Panc1 (cell line): ENCODE data around the gene C2orf80.

Experiments used
- POLR2AphosphoS5 ChIP-seq: IDR thresholded peaks from 2 replicates; pipeline ENCODE4 v1.6.1; 2012; ENCODE audit warnings: mild to moderate bottlenecking, low read depth, low read length, moderate library complexity
- SIN3A ChIP-seq: IDR thresholded peaks from 2 replicates; pipeline ENCODE4 v1.6.1; 2012; ENCODE audit warnings: low read depth, mild to moderate bottlenecking, low read length, moderate library complexity, borderline replicate concordance; ENCODE audit not compliant: insufficient read depth
- TF ChIP-seq, protein P1 (sequence below): fragments of 450-650 bp; IDR thresholded peaks from 2 replicates; pipeline ENCODE4 v1.5.1; 2017; ENCODE audit warnings: mild to moderate bottlenecking

DNA sequence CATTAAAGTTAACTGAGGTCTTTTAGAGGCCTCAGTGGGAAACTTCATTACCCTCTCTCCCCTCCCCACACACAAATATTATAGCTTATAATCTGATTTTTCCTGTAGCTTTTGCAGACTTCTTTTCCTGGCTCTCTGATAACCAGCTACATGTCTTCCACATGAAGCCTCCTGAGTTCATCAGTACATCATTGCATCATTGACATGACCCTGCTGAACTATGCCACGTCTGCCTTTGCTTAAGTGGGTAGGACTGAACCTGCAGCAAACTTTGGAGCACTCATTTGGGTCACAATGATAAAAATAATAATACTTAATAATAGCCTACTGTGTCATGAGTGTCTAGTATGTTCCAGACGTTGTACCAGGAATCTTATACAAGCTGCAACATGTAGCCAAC lies 33.4 kb downstream of the C2orf80 start:
- TF ChIP-seq, protein P1, sequence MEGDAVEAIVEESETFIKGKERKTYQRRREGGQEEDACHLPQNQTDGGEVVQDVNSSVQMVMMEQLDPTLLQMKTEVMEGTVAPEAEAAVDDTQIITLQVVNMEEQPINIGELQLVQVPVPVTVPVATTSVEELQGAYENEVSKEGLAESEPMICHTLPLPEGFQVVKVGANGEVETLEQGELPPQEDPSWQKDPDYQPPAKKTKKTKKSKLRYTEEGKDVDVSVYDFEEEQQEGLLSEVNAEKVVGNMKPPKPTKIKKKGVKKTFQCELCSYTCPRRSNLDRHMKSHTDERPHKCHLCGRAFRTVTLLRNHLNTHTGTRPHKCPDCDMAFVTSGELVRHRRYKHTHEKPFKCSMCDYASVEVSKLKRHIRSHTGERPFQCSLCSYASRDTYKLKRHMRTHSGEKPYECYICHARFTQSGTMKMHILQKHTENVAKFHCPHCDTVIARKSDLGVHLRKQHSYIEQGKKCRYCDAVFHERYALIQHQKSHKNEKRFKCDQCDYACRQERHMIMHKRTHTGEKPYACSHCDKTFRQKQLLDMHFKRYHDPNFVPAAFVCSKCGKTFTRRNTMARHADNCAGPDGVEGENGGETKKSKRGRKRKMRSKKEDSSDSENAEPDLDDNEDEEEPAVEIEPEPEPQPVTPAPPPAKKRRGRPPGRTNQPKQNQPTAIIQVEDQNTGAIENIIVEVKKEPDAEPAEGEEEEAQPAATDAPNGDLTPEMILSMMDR, result no peak
- TF ChIP-seq SIN3A (no peak), POLR2AphosphoS5 (no peak)
